Uterus (tissue), 2 donors: ENCODE measurements around the gene WEE1.

Experiments used
- POLR2A ChIP-seq, 2 donors: fragments of 450-650 bp; IDR thresholded peaks; one replicate each; pipeline ENCODE4 v1.6.1; 2016; ENCODE audit warnings: antibody characterized with exemption in 2 of 2, mild to moderate bottlenecking in 1 of 2, moderate library complexity in 1 of 2
- TF ChIP-seq, protein P1 (sequence below), 4 experiments: fragments of 200-600 bp in 2 of 4; fragments of 450-650 bp in 2 of 4; sonication (generic) in 2 of 4; IDR thresholded peaks; one replicate each; pipeline ENCODE4 v1.5.1; 2016 to 2019; ENCODE audit warnings: antibody characterized with exemption in 4 of 4, mild to moderate bottlenecking in 2 of 4, moderate library complexity in 1 of 4

DNA sequence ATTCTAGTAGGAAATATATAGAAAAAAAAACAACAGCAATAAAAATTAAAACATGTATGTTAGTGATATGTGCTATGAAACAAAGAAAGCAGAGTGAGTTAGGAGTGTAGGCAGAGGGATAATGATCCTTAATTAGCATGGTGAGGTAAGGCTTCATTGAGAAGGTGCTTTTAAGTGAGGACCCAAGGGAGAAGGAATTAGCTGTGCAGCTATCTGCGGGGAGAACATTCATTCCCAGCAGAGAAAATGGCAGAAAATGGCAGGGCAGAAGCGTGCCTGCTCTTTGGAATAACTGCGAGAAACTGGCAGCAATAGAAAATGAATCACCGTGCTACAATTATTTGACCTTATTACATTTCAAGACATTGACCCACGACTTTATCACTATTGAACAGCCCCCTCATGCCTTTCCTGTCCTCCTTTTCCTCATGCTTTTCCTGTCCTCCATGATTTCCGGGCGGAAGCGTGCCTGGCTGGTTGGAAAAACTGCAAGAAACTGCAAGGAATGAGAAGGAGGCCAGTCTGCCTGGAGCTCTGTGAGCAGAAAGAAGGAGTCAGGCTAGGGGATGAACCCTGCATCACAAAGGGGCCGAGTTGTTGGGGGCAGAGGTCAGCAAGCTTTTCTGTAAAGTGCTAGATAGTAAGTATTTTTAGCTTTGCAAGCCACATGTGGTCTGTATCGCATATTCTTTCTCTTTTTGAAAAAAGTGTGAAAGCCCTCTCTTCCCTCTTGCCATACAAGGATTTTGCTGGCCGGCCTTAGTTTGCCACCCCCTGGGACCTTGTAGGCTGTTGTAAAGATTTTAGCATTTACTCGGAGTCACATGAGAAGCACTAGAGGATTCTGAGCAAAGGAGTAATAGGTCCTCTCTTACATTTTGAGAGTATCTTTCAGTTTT, 53.3 kb downstream of the WEE1 start:
- TF ChIP-seq, protein P1, sequence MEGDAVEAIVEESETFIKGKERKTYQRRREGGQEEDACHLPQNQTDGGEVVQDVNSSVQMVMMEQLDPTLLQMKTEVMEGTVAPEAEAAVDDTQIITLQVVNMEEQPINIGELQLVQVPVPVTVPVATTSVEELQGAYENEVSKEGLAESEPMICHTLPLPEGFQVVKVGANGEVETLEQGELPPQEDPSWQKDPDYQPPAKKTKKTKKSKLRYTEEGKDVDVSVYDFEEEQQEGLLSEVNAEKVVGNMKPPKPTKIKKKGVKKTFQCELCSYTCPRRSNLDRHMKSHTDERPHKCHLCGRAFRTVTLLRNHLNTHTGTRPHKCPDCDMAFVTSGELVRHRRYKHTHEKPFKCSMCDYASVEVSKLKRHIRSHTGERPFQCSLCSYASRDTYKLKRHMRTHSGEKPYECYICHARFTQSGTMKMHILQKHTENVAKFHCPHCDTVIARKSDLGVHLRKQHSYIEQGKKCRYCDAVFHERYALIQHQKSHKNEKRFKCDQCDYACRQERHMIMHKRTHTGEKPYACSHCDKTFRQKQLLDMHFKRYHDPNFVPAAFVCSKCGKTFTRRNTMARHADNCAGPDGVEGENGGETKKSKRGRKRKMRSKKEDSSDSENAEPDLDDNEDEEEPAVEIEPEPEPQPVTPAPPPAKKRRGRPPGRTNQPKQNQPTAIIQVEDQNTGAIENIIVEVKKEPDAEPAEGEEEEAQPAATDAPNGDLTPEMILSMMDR (IDR thresholded peaks at IDR 0.05): no peak
- no peak for TF ChIP-seq POLR2A (IDR thresholded peaks at IDR 0.05)
